Purkinje cell (primary cell): Measurements from ENCODE around the gene RIT1. TPM values are rescaled to one million over a fixed set of nuclear protein-coding genes. Genes with fewer than 3 reads are reported as not detected.

Experiments
- polyA plus RNA-seq: library from polyadenylated mRNA; unstranded; fragments of >200 nt; fragmentation: Nextera tagmentation; gene quantifications from 2 replicates; pipeline ENCODE4 v1.2.1, GENCODE V29; 2014

RIT1 gene
- 5.6 and 10.0 TPM in 2 replicates for polyA plus RNA-seq

DNA sequence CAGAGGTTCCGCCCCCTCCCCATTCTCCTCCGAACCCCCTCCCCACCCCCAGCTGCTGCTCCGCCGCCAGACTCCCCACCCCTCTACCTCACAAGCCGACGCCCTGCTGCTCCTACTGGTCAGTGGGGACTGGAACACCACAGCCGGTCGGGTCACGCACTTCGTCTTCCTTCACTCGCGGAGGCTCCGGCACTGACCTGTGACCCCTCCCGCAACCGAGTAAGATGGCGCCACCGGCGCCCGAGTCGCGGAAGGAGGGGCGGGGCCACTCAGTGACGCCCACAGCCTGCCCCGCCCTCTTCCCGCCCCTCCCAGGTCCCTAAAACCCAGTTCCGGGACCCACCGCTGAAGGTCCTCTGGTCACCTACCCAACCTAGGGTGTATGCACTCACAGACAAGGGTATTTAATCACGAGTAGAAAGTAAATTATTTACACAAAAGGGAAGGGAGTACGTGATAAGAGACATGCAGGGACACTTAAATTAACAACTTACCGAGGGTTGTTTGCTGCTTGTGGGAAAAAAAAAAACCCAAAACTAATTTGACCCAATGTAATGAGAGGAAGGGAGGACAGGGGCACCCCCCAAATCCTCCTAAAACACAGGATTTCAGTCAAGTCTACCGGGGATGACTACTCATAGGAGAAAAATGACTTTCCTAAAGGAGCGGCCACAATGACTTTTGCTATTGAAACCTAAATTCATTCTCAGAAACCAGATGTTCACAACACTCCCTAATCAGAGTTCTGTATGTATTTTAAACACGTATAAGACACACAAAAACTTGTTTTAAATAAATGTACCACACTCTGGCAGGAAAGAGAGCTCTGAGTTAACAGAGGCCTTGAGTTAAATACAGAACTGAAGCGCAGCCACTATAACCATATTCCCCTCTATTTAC is at the start of gene RIT1:
Gene RIT1, minus strand, starts transcription at position 194 of the 900 bp plus-strand sequence. CDS start 588 bp downstream, outside the sequence.

DNA sequence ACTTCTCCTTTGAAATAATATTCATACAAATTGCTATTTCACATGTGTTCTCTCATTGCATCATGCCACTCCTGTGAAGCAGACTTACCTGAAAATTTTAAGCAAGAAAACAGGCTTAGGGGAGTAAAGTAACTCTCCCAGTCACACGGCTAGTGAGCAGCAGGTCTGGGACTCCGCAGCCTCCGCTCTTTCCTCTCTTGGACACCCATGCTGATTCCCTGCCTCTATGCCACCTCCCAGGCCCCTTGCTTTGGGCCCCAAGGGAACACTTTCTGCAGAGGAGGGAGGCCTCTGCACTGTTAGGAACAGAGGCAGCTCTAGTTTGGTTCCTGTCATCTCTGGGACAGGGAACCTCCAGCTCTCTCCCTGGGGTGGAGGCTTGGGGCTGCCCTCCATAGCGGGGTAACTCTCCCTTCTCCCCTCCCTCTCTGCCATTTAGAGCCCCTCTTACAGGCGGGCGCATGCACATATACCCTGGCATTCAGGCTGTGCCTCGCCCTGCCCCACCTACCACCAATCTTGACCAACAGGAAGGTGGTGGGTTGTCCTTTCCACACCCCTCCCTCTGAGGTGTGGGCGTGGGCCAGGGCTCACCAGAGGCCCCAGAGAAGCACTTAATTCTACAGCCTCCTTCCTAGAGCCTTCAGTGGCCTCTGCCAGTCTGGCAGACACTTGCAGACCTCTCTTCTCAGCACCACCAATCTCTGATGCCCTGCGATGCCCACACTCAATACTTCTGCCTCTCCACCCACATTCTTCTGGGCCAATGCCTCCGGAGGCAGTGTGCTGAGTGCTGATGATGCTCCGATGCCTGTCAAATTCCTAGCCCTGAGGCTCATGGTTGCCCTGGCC is 30.1 kb upstream of the RIT1 start, which contains the start of gene RXFP4:
Gene RXFP4, plus strand, starts transcription at position 646 of the 852 bp plus-strand sequence. Its CDS starts 72 bp downstream, at position 718.

GRCh38 chr1:155934097-155934935 is 23.2 kb upstream of the RIT1 start, which contains the start of gene KHDC4:
KHDC4 (minus strand) TSS chr1:155934413; CDS start chr1:155934373, 40 bp downstream.

GRCh38 chr1:155859234-155859829 is 51.8 kb downstream of the RIT1 start, which contains the start of gene SYT11:
SYT11 (plus strand) TSS chr1:155859567; CDS start chr1:155859762, 195 bp downstream.

GRCh38 chr1:155856975-155857930 is 53.9 kb downstream of the RIT1 start, which contains the start of gene GON4L:
GON4L (minus strand) TSS chr1:155857214; CDS start chr1:155853780, 3,434 bp downstream.

Other genes with a start within 250 kb of the RIT1 start
- gene YY1AP1, start 222.6 kb downstream of the RIT1 start, polyA plus RNA-seq = 16.3 and 25.6 TPM in 2 replicates
- gene DAP3, start 222.3 kb downstream of the RIT1 start, polyA plus RNA-seq = 97.6 and 139 TPM in 2 replicates
- 36.7 and 62.5 TPM in 2 replicates for gene GON4L, start 54.1 kb downstream of the RIT1 start, polyA plus RNA-seq
- gene SYT11, start 51.8 kb downstream of the RIT1 start, polyA plus RNA-seq = 166 and 187 TPM in 2 replicates
- 21.1 and 23.4 TPM in 2 replicates for gene KHDC4, start 23.1 kb upstream of the RIT1 start, polyA plus RNA-seq
- not detected in 2 replicates for gene RXFP4, start 30.3 kb upstream of the RIT1 start, polyA plus RNA-seq
- 14.2 and 16.3 TPM in 2 replicates for gene ARHGEF2, start 67.2 kb upstream of the RIT1 start, polyA plus RNA-seq
- gene SSR2, start 109.6 kb upstream of the RIT1 start, polyA plus RNA-seq = 276 and 311 TPM in 2 replicates
- gene UBQLN4, start 142.4 kb upstream of the RIT1 start, polyA plus RNA-seq = 4.6 and 6.4 TPM in 2 replicates
- gene LAMTOR2, start 143.4 kb upstream of the RIT1 start, polyA plus RNA-seq = 251 and 289 TPM in 2 replicates
- gene RAB25, start 149.8 kb upstream of the RIT1 start, polyA plus RNA-seq = 1.9 TPM in 1 of 2 replicates, not detected in the other
- gene MEX3A, start 171.1 kb upstream of the RIT1 start, polyA plus RNA-seq = not detected in 2 replicates
- 0.99 and 2.1 TPM in 2 replicates for gene LMNA, start 203.4 kb upstream of the RIT1 start, polyA plus RNA-seq
- 0.15 and 2.8 TPM in 2 replicates for gene SEMA4A, start 242.2 kb upstream of the RIT1 start, polyA plus RNA-seq